Measurements from ENCODE around the gene DDX23.

DNA sequence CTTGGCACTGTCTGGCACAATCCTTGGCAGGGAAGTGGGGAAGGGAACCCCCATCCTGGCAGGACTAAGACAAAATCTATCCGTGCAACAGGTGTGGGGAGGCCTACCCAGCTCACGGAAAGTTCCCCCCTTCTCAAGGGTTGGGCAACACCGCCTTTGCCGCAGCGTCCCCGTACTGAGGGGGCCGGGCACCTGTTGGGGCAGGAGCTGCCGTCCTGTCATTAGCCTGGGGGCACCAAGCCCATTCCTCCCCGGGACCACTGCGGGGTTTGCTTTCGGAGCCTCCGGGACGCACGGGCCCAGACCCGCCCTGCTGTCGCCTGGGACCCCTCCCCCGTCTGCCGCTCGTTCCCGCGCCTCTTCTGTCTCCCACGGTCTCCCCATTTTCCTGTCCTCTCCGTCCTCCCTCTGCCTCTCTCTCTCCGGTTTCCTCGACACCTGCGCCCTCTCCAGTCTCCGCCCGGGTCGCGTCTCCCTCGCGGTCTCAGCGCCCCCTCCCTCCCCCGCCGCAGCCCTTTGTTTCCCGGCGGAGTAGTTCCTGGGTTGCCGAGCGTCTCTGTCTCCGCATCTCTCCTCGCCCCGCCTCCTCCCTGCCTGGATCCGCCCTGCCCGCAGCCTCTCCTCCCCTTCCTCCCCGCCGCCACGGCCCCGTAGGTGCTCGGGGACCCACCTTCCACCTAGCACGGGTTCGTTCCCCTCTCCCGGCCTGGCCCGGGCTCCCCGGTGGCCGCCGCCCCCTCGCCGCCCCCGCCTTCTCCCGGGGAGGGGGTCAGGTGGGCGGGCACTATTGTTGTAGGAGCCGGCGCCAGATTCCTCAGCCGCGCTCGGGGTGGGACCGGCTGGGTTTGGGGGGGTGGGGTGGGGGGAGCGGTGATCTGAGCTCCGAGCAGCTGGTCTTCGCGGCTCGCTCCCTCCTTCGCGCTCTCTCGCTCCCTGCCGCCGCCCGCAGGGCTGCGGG lies 33.8 kb downstream of the DDX23 start, which contains the start of gene CACNB3:
- TF ChIP-seq, protein P1, sequence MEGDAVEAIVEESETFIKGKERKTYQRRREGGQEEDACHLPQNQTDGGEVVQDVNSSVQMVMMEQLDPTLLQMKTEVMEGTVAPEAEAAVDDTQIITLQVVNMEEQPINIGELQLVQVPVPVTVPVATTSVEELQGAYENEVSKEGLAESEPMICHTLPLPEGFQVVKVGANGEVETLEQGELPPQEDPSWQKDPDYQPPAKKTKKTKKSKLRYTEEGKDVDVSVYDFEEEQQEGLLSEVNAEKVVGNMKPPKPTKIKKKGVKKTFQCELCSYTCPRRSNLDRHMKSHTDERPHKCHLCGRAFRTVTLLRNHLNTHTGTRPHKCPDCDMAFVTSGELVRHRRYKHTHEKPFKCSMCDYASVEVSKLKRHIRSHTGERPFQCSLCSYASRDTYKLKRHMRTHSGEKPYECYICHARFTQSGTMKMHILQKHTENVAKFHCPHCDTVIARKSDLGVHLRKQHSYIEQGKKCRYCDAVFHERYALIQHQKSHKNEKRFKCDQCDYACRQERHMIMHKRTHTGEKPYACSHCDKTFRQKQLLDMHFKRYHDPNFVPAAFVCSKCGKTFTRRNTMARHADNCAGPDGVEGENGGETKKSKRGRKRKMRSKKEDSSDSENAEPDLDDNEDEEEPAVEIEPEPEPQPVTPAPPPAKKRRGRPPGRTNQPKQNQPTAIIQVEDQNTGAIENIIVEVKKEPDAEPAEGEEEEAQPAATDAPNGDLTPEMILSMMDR (conservative IDR thresholded peaks at IDR 0.05) = no peak
- TF ChIP-seq ZFX (IDR thresholded peaks at IDR 0.05) = no peak

All from C4-2B (cell line).